SK-N-SH (cell line): ENCODE results near the gene CISTR. TPM values are rescaled to one million over a fixed set of nuclear protein-coding genes. Genes with fewer than 3 reads are reported as not detected.

Experiments
- CTCF ChIA-PET: fragments of 300-600, 350-600 bp; formaldehyde crosslinking; extraction: SDS; loops from one replicate; lab custom pipeline; 2021; lab: Yijun Ruan, JAX
- POLR2A ChIA-PET: fragments of 350-600 bp; sonication (Branson Sonifier 250); formaldehyde crosslinking; extraction: SDS; loops from one replicate; lab custom pipeline; 2020; ENCODE audit warnings: antibody characterized with exemption, inconsistent platforms; lab: Yijun Ruan, JAX
- DNase-seq: peaks from one replicate; pipeline ENCODE4 v3.0.0; 2012
- H2AFZ ChIP-seq: fragments of 200-600 bp; sonication (generic); 2 replicates; pipeline ENCODE4 v1.8.1; 2016; ENCODE audit warnings: antibody characterized with exemption, mild to moderate bottlenecking, low read depth
- H3F3A ChIP-seq: fragments of 200-600 bp; sonication (generic); replicated peaks from 2 replicates; pipeline ENCODE3; 2016; ENCODE audit warnings: antibody characterized with exemption, mild to moderate bottlenecking; ENCODE audit not compliant: insufficient read depth
- H3K27ac ChIP-seq, 2 experiments: fragments of 200-500 bp in 1 of 2; fragments of 200-600 bp in 1 of 2; sonication (Bioruptor generic) in 1 of 2; sonication (generic), shearing (Covaris generic) in 1 of 2; 2 replicates each; pipeline versions ENCODE4 v1.5.1 to v1.6.1; 2014 to 2016; ENCODE audit warnings: low read depth in 2 of 2, inconsistent platforms in 1 of 2, low read length in 1 of 2, mild to moderate bottlenecking in 1 of 2, mixed read lengths in 1 of 2
- H3K27me3 ChIP-seq: fragments of 200-600 bp; sonication (generic), shearing (Covaris generic); 2 replicates; pipeline ENCODE4 v1.6.1; 2016; ENCODE audit warnings: mixed run types; ENCODE audit not compliant: insufficient read depth
- H3K36me3 ChIP-seq, 2 experiments: fragments of 200-500 bp in 1 of 2; fragments of 200-600 bp in 1 of 2; sonication (Bioruptor generic) in 1 of 2; sonication (generic) in 1 of 2; replicated peaks in 1 of 2; 2 replicates each; pipeline versions ENCODE3 to v1.5.1; 2014 to 2016; ENCODE audit warnings: low read length in 1 of 2, mild to moderate bottlenecking in 1 of 2; ENCODE audit not compliant: insufficient read depth in 2 of 2, control insufficient read depth in 1 of 2
- H3K4me1 ChIP-seq, 2 experiments: fragments of 200-500 bp in 1 of 2; fragments of 200-600 bp in 1 of 2; sonication (Bioruptor generic) in 1 of 2; sonication (generic), shearing (Covaris generic) in 1 of 2; 2 replicates each; pipeline versions ENCODE4 v1.5.1 to v1.6.1; 2014 to 2016; ENCODE audit warnings: low read depth in 1 of 2, low read length in 1 of 2, mixed run types in 1 of 2; ENCODE audit not compliant: insufficient read depth in 2 of 2, control insufficient read depth in 1 of 2
- H3K4me2 ChIP-seq: fragments of 200-600 bp; sonication (generic), shearing (Covaris generic); 2 replicates; pipeline ENCODE4 v1.6.1; 2017; ENCODE audit warnings: mixed run types
- H3K4me3 ChIP-seq, 2 experiments: fragments of 200-500 bp in 1 of 2; fragments of 200-600 bp in 1 of 2; sonication (Bioruptor generic) in 1 of 2; sonication (generic), shearing (Covaris generic) in 1 of 2; 2 replicates each; pipeline versions ENCODE4 v1.5.1 to v1.8.1; 2014 to 2016; ENCODE audit warnings: low read depth in 2 of 2, inconsistent platforms in 1 of 2, low read length in 1 of 2, mild to moderate bottlenecking in 1 of 2, mixed read lengths in 1 of 2, moderate library complexity in 1 of 2
- H3K79me2 ChIP-seq: fragments of 200-600 bp; sonication (generic); 2 replicates; pipeline ENCODE4 v1.8.1; 2017; ENCODE audit warnings: mild to moderate bottlenecking; ENCODE audit not compliant: insufficient read depth
- H3K9ac ChIP-seq: fragments of 200-600 bp; sonication (generic); 2 replicates; pipeline ENCODE4 v1.6.1; 2017; ENCODE audit warnings: mixed run types
- H3K9me2 ChIP-seq: fragments of 200-600 bp; sonication (generic); 2 replicates; pipeline ENCODE4 v1.6.1; 2017; ENCODE audit warnings: mixed run types
- H3K9me3 ChIP-seq: fragments of 200-600 bp; sonication (generic); 2 replicates; pipeline ENCODE4 v1.6.1; 2017; ENCODE audit warnings: mixed run types, mild to moderate bottlenecking, moderate library complexity
- H4K20me1 ChIP-seq: fragments of 200-600 bp; sonication (generic); 2 replicates; pipeline ENCODE4 v1.6.1; 2017; ENCODE audit warnings: mild to moderate bottlenecking, mixed run types; ENCODE audit not compliant: insufficient read depth
- CHD2 ChIP-seq: fragments of 150-350 bp; IDR thresholded peaks from 2 replicates; pipeline ENCODE4 v1.6.1; 2018; ENCODE audit warnings: low read length; ENCODE audit not compliant: partially characterized antibody
- CTCF ChIP-seq: fragments of 200-600 bp; sonication (generic); IDR thresholded peaks from 2 replicates; pipeline ENCODE4 v1.6.1; 2017; ENCODE audit warnings: antibody characterized with exemption, mild to moderate bottlenecking, moderate library complexity
- ELF1 ChIP-seq: IDR thresholded peaks from 2 replicates; pipeline ENCODE4 v1.4.0; 2012
- FOXJ3 ChIP-seq: sonication (generic); formaldehyde crosslinking; IDR thresholded peaks from 2 replicates; pipeline ENCODE4 v1.5.1; 2020; ENCODE audit warnings: mild to moderate bottlenecking, missing genetic modification reagents
- FOXM1 ChIP-seq: IDR thresholded peaks from 2 replicates; pipeline ENCODE4 v1.4.0; 2012; ENCODE audit warnings: low read depth, mild to moderate bottlenecking
- JUND ChIP-seq: IDR thresholded peaks from 2 replicates; pipeline ENCODE4 v1.4.0; 2012
- MXI1 ChIP-seq: IDR thresholded peaks from 2 replicates; pipeline ENCODE4 v1.6.1; 2012; ENCODE audit warnings: mild to moderate bottlenecking, low read depth, low read length, improper control_type of control experiment
- NFIC ChIP-seq: IDR thresholded peaks from 2 replicates; pipeline ENCODE4 v1.4.0; 2012; ENCODE audit warnings: borderline replicate concordance
- NRF1 ChIP-seq: IDR thresholded peaks from 2 replicates; pipeline ENCODE4 v1.6.1; 2012; ENCODE audit warnings: low read depth, mild to moderate bottlenecking, low read length
- RAD21 ChIP-seq: IDR thresholded peaks from 2 replicates; pipeline ENCODE4 v1.6.1; 2012; ENCODE audit warnings: mild to moderate bottlenecking, low read length
- RXRA ChIP-seq: IDR thresholded peaks from 2 replicates; pipeline ENCODE4 v1.4.0; 2012; ENCODE audit warnings: low read depth, mild to moderate bottlenecking, borderline replicate concordance
- SMC3 ChIP-seq: IDR thresholded peaks from 2 replicates; pipeline ENCODE4 v1.6.1; 2012; ENCODE audit warnings: low read depth, low read length, improper control_type of control experiment
- TEAD4 ChIP-seq: IDR thresholded peaks from 2 replicates; pipeline ENCODE4 v1.4.0; 2012; ENCODE audit warnings: mild to moderate bottlenecking, borderline replicate concordance; ENCODE audit not compliant: insufficient read depth
- WGBS: methylation state at CpG from one replicate; pipeline ENCODE4 v1.1.6; 2017; ENCODE audit warnings: low lambda C conversion rate; 5-methylcytosine and 5-hydroxymethylcytosine counted together
- polyA plus RNA-seq, 3 experiments: library from polyadenylated mRNA; depleted of rRNA; stranded (reverse); fragments of >200 nt; gene quantifications; 2 replicates each; pipeline ENCODE4 v1.2.3, GENCODE V29; 2012
- TF ChIP-seq, protein P1 (sequence below): IDR thresholded peaks from 2 replicates; pipeline ENCODE4 v1.4.0; 2012; ENCODE audit warnings: low read depth, borderline replicate concordance

The CISTR gene
- polyA plus RNA-seq, 1 of the 3 experiments (the other 2 are of a cell fraction), result not detected

DNA sequence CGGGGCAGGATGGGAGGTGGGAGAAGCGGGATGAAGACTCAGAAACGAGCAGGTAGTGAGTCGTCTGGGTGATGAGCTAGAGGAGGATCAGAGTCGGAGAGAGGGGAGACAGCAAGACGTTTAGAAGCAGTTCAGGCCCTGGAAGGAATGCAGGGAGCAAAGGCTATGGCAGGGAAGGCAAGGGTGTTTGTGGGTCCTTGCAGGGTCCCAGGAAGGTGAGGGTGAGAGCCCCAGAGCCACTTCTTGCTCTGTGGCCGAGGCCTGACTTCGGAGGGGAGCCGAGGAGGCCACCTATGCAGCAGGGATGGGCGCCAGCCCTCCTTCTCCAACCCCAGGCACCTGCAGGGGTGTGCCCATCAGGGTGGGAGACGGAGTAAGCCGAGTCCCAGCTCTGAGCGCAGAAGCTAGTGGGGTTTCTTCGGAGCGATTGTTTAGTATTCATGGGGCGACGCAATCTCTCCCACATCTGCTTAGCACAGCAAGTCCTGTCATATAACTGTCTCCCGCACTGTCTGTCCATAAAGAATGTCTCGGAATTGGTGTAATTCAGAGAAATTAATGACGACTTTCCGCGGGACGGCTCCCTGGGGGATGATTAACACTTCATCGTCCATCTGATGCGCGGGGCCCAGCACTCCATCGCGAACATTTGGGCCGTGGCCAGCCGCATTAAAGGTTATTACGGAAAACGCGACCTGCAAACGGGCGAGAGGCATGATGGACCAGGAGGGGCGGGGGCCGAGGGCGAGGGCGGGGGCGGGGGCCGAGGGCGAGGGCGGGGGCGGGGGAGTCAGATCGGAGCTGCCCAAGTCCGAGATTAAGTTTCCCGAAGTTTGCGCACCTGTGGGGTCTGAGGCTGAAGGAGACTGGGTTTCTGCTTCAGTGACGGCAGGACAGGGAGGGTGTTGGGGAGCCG is 12.3 kb downstream of the CISTR start (continued):
- TF ChIP-seq, protein P1, sequence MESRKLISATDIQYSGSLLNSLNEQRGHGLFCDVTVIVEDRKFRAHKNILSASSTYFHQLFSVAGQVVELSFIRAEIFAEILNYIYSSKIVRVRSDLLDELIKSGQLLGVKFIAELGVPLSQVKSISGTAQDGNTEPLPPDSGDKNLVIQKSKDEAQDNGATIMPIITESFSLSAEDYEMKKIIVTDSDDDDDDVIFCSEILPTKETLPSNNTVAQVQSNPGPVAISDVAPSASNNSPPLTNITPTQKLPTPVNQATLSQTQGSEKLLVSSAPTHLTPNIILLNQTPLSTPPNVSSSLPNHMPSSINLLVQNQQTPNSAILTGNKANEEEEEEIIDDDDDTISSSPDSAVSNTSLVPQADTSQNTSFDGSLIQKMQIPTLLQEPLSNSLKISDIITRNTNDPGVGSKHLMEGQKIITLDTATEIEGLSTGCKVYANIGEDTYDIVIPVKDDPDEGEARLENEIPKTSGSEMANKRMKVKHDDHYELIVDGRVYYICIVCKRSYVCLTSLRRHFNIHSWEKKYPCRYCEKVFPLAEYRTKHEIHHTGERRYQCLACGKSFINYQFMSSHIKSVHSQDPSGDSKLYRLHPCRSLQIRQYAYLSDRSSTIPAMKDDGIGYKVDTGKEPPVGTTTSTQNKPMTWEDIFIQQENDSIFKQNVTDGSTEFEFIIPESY, result no peak
- TF ChIP-seq CTCF, result no peak
- TF ChIP-seq SMC3, result no peak
- TF ChIP-seq NFIC, result no peak
- TF ChIP-seq NRF1, result no peak
- no peak for TF ChIP-seq CHD2
- no peak for TF ChIP-seq RXRA
- TF ChIP-seq JUND, result no peak
- no peak for TF ChIP-seq ELF1

DNA sequence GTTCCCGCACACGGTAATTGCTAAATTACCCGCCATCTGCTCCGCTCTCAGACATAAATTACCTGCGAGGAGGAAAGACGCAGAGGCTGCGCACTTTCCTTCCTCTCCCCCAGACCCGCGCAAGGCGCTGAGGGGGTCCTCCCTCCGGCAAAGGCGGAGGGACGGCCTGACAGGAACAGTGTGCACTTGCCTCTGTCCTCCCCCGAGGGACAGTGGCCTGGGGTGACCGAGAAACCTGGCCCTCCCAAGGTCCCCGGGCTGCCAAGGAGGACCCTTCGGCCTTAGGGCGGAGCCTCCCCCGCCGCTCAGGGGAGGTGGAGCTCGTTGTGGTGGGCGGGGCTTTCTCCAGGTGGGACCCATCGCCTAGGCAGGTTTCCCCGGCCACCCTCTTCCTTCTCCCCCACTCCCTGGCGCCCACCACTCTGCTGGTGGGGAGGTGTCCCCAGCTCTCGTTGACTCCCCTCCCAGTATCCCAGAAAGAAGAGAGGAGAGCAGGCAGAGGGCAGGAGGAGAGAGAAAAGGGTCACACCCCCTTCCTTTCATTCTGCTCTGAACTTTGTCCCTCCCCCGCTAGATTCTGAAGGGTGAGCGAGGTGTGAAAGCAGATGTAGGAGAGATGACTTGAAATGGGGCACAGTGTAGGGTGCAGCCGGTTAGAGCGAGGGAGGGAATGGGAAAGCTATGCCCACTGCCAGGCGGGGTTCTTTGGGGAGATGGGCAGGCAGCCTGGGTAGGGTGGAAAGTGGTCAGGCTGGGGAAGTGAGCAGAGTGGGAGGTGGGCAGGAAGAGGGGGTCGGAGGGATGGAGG is 13.2 kb downstream of the CISTR start:
- H3K9ac ChIP-seq, result no peak overlapping the region
- H4K20me1 ChIP-seq, result no peaks in the 10 kb centered on the region
- WGBS, result 37% methylated on average over 23 of the region's 32 CpGs
- no peak overlapping the region for H3K4me2 ChIP-seq
- no peak overlapping the region for H2AFZ ChIP-seq
- no peaks in the 10 kb centered on the region for H3K9me2 ChIP-seq
- DNase-seq, result peak; percentile 48
- no peak overlapping the region for H3K27ac ChIP-seq
- CTCF ChIA-PET, result interaction anchor here (0.9 to 19.3 kb wide), 6 partner anchors 5 to 62 kb away, joined by 3 to 760 read pairs (median 182); partner anchors contain the start of genes ATP5MC2 and CALCOCO1
- H3K79me2 ChIP-seq, result no peaks in the 10 kb centered on the region
- POLR2A ChIA-PET, result interaction anchor here (0.6 kb wide), 1 partner anchor 418 kb away, joined by 3 read pairs; no protein-coding TSS in a partner anchor
- H3K9me3 ChIP-seq, result no peaks in the 10 kb centered on the region
- H3F3A ChIP-seq, result peaks cover 8% of the 10 kb centered on the region
- H3K4me3 ChIP-seq, result no peak overlapping the region
- H3K4me1 ChIP-seq, result peaks cover 0 to 8% of the 10 kb centered on the region in 2 experiments; a peak in 1 of 4 replicates
- TF ChIP-seq RAD21 (no peak), MXI1 (no peak), TEAD4 (no peak), FOXJ3 (CRISPR knock-in tag) (no peak), FOXM1 (no peak)
- peaks cover 80% of the 10 kb centered on the region for H3K27me3 ChIP-seq
- H3K36me3 ChIP-seq, result no peaks in the 10 kb centered on the region
